ENCODE results near the gene KCNE5.
"Not testable (repeated sequence)": the region's sequence is repeated elsewhere in the genome, so short reads cannot be mapped to it uniquely, and the experiment has no call there.

Gene KCNE5

GRCh38 chrX:109614951-109615350, 10.0 kb downstream of the KCNE5 start:
- DNase-seq (ENCODE audit: insufficient read length, low spot score): no peak
- TF ChIP-seq POU2F2 (IDR thresholded peaks at IDR 0.05; ENCODE audit: low read depth, low read length) (no peak), POLR2AphosphoS5 (IDR thresholded peaks at IDR 0.05; ENCODE audit: low read depth, low read length) (no peak), POLR2A (IDR thresholded peaks at IDR 0.05; ENCODE audit: low read depth, low read length) (no peak), TAF1 (IDR thresholded peaks at IDR 0.05; ENCODE audit: low read depth, low read length) (no peak), SPI1 (IDR thresholded peaks at IDR 0.05; ENCODE audit: low read depth, low read length) (no peak)
- FAIRE-seq: no peak

GRCh38 chrX:109601486-109601885, 23.5 kb downstream of the KCNE5 start:
- DNase-seq (ENCODE audit: insufficient read length, low spot score): no peak
- TF ChIP-seq POLR2A (IDR thresholded peaks at IDR 0.05; ENCODE audit: low read depth, low read length) (no peak), SPI1 (IDR thresholded peaks at IDR 0.05; ENCODE audit: low read depth, low read length) (no peak), TAF1 (IDR thresholded peaks at IDR 0.05; ENCODE audit: low read depth, low read length) (no peak)
- no peak for FAIRE-seq

GRCh38 chrX:109600237-109600651, 24.7 kb downstream of the KCNE5 start:
- TF ChIP-seq POLR2A (IDR thresholded peaks at IDR 0.05; ENCODE audit: low read depth, low read length) (no peak), POU2F2 (IDR thresholded peaks at IDR 0.05; ENCODE audit: low read depth, low read length) (no peak), PAX5 (IDR thresholded peaks at IDR 0.05; ENCODE audit: insufficient read depth, low read length, severe bottlenecking) (no peak), TAF1 (IDR thresholded peaks at IDR 0.05; ENCODE audit: low read depth, low read length) (no peak), POLR2AphosphoS5 (IDR thresholded peaks at IDR 0.05; ENCODE audit: low read depth, low read length) (no peak), SPI1 (IDR thresholded peaks at IDR 0.05; ENCODE audit: low read depth, low read length) (no peak)
- FAIRE-seq (no peak), DNase-seq (ENCODE audit: insufficient read length, low spot score) (no peak)

GRCh38 chrX:109596015-109596414, 29.0 kb downstream of the KCNE5 start:
- no peak for DNase-seq (ENCODE audit: insufficient read length, low spot score)
- TF ChIP-seq SPI1 (IDR thresholded peaks at IDR 0.05; ENCODE audit: low read depth, low read length) (no peak), POU2F2 (IDR thresholded peaks at IDR 0.05; ENCODE audit: low read depth, low read length) (no peak), TAF1 (IDR thresholded peaks at IDR 0.05; ENCODE audit: low read depth, low read length) (no peak), POLR2AphosphoS5 (IDR thresholded peaks at IDR 0.05; ENCODE audit: low read depth, low read length) (no peak), PAX5 (IDR thresholded peaks at IDR 0.05; ENCODE audit: insufficient read depth, low read length, severe bottlenecking) (no peak), POLR2A (IDR thresholded peaks at IDR 0.05; ENCODE audit: low read depth, low read length) (no peak)
- FAIRE-seq: no peak

GRCh38 chrX:109590176-109590575, 34.8 kb downstream of the KCNE5 start:
- DNase-seq (ENCODE audit: insufficient read length, low spot score) (no peak), FAIRE-seq (no peak)
- TF ChIP-seq TAF1 (IDR thresholded peaks at IDR 0.05; ENCODE audit: low read depth, low read length) (no peak), POLR2AphosphoS5 (IDR thresholded peaks at IDR 0.05; ENCODE audit: low read depth, low read length) (no peak), SPI1 (IDR thresholded peaks at IDR 0.05; ENCODE audit: low read depth, low read length) (no peak), POLR2A (IDR thresholded peaks at IDR 0.05; ENCODE audit: low read depth, low read length) (no peak), POU2F2 (IDR thresholded peaks at IDR 0.05; ENCODE audit: low read depth, low read length) (no peak), PAX5 (IDR thresholded peaks at IDR 0.05; ENCODE audit: insufficient read depth, low read length, severe bottlenecking) (no peak)

- FAIRE-seq (no peak), DNase-seq (ENCODE audit: insufficient read length, low spot score) (no peak)
- TF ChIP-seq SPI1 (IDR thresholded peaks at IDR 0.05; ENCODE audit: low read depth, low read length): no peak
- TF ChIP-seq POLR2A (IDR thresholded peaks at IDR 0.05; ENCODE audit: low read depth, low read length): no peak
- TF ChIP-seq TAF1 (IDR thresholded peaks at IDR 0.05; ENCODE audit: low read depth, low read length): no peak
- no peak for TF ChIP-seq PAX5 (IDR thresholded peaks at IDR 0.05; ENCODE audit: insufficient read depth, low read length, severe bottlenecking)
- TF ChIP-seq POU2F2 (IDR thresholded peaks at IDR 0.05; ENCODE audit: low read depth, low read length): no peak
- TF ChIP-seq POLR2AphosphoS5 (IDR thresholded peaks at IDR 0.05; ENCODE audit: low read depth, low read length): no peak
Observed at GRCh38 chrX:109585488-109585887, 39.5 kb downstream of the KCNE5 start.

- DNase-seq (ENCODE audit: insufficient read length, low spot score) (no peak), FAIRE-seq (no peak)
- no peak for TF ChIP-seq SPI1 (IDR thresholded peaks at IDR 0.05; ENCODE audit: low read depth, low read length)
- TF ChIP-seq POU2F2 (IDR thresholded peaks at IDR 0.05; ENCODE audit: low read depth, low read length): no peak
- no peak for TF ChIP-seq TAF1 (IDR thresholded peaks at IDR 0.05; ENCODE audit: low read depth, low read length)
- no peak for TF ChIP-seq POLR2A (IDR thresholded peaks at IDR 0.05; ENCODE audit: low read depth, low read length)
- no peak for TF ChIP-seq POLR2AphosphoS5 (IDR thresholded peaks at IDR 0.05; ENCODE audit: low read depth, low read length)
- TF ChIP-seq PAX5 (IDR thresholded peaks at IDR 0.05; ENCODE audit: insufficient read depth, low read length, severe bottlenecking): no peak
Observed at GRCh38 chrX:109578916-109579315, 46.1 kb downstream of the KCNE5 start.

- FAIRE-seq (peak; percentile 26), DNase-seq (ENCODE audit: insufficient read length, low spot score) (no peak)
- no peak for TF ChIP-seq SPI1 (IDR thresholded peaks at IDR 0.05; ENCODE audit: low read depth, low read length)
- TF ChIP-seq PAX5 (IDR thresholded peaks at IDR 0.05; ENCODE audit: insufficient read depth, low read length, severe bottlenecking): no peak
- no peak for TF ChIP-seq TAF1 (IDR thresholded peaks at IDR 0.05; ENCODE audit: low read depth, low read length)
- no peak for TF ChIP-seq POLR2A (IDR thresholded peaks at IDR 0.05; ENCODE audit: low read depth, low read length)
- no peak for TF ChIP-seq POU2F2 (IDR thresholded peaks at IDR 0.05; ENCODE audit: low read depth, low read length)
- no peak for TF ChIP-seq POLR2AphosphoS5 (IDR thresholded peaks at IDR 0.05; ENCODE audit: low read depth, low read length)
Observed at GRCh38 chrX:109577055-109577454, 47.9 kb downstream of the KCNE5 start.

GRCh38 chrX:109576083-109576482, 48.9 kb downstream of the KCNE5 start:
- FAIRE-seq: not testable (repeated sequence)

More at GRCh38 chrX:109576083-109576482, 48.9 kb downstream of the KCNE5 start:
- not testable (repeated sequence) for DNase-seq (ENCODE audit: insufficient read length, low spot score)
